HG03558 (cell line): ENCODE results near the gene ANKRD12.

Experiments used
- ATAC-seq: cut with Tn5 transposase; IDR thresholded peaks from one replicate; pipeline ENCODE4 v1.9.1; 2021; ENCODE audit warnings: moderate number of reproducible peaks; ENCODE audit not compliant: unreplicated experiment; ENCODE audit errors: extremely low read depth

Gene ANKRD12

GRCh38 chr18:9105420-9105819, 31.2 kb upstream of the ANKRD12 start:
- ATAC-seq, result no peak

- ATAC-seq, result no peak
Measured at GRCh38 chr18:9106094-9106493, 30.5 kb upstream of the ANKRD12 start.

GRCh38 chr18:9106800-9107584, 29.6 kb upstream of the ANKRD12 start:
- no peak for ATAC-seq

- ATAC-seq, result no peak
Measured at GRCh38 chr18:9108911-9109310, 27.7 kb upstream of the ANKRD12 start.

GRCh38 chr18:9109523-9109922, 27.1 kb upstream of the ANKRD12 start:
- ATAC-seq, result no peak

- no peak for ATAC-seq
Measured at GRCh38 chr18:9113468-9114149, 23.0 kb upstream of the ANKRD12 start.

GRCh38 chr18:9115984-9116383, 20.6 kb upstream of the ANKRD12 start:
- ATAC-seq, result no peak

- ATAC-seq, result no peak
Measured at GRCh38 chr18:9117980-9118841, 18.4 kb upstream of the ANKRD12 start.

- ATAC-seq, result no peak
Measured at GRCh38 chr18:9120796-9121195, 15.8 kb upstream of the ANKRD12 start.

- no peak for ATAC-seq
Measured at GRCh38 chr18:9123520-9123919, 13.1 kb upstream of the ANKRD12 start.

- no peak for ATAC-seq
Measured at GRCh38 chr18:9124824-9125223, 11.8 kb upstream of the ANKRD12 start.

GRCh38 chr18:9126337-9126736, 10.2 kb upstream of the ANKRD12 start:
- ATAC-seq, result no peak

GRCh38 chr18:9130195-9130594, 6.4 kb upstream of the ANKRD12 start:
- no peak for ATAC-seq

- no peak for ATAC-seq
Measured at GRCh38 chr18:9130806-9131205, 5.8 kb upstream of the ANKRD12 start.

- no peak for ATAC-seq
Measured at GRCh38 chr18:9132628-9133027, 4.0 kb upstream of the ANKRD12 start.

- no peak for ATAC-seq
Measured at GRCh38 chr18:9133225-9133624, 3.4 kb upstream of the ANKRD12 start.

- no peak for ATAC-seq
Measured at GRCh38 chr18:9135081-9135911, 1.3 kb upstream of the ANKRD12 start.

- peak; percentile 5 for ATAC-seq
Measured at GRCh38 chr18:9135912-9136314, 668 bp upstream of the ANKRD12 start.

- ATAC-seq, result peak; percentile 15
Measured at GRCh38 chr18:9137168-9138066, 836 bp downstream of the ANKRD12 start.
